H1 (cell line): ENCODE measurements around the gene CCSAP. TPM values are rescaled to one million over a fixed set of nuclear protein-coding genes. Genes with fewer than 3 reads are reported as not detected.

ENCODE experiments used
- CTCF ChIA-PET: fragments of 300-600 bp; sonication (Branson Sonifier 250); formaldehyde crosslinking; loops from one replicate; lab custom pipeline; 2021; ENCODE audit not compliant: partially characterized antibody; lab: Charles Lee
- POLR2A ChIA-PET: fragments of 300-600 bp; sonication (Branson Sonifier 250); formaldehyde crosslinking; loops from one replicate; lab custom pipeline; 2021; ENCODE audit warnings: inconsistent platforms; ENCODE audit not compliant: partially characterized antibody; lab: Charles Lee
- DNase-seq, 2 experiments: peaks; one replicate each; pipeline versions ENCODE4 v3.0.0 to v3.0.0-alpha.2; 2010 to 2022; ENCODE audit warnings: low spot score in 2 of 2, low read depth in 1 of 2, mixed read lengths in 1 of 2
- FAIRE-seq: peaks from 2 replicates; lab custom pipeline; 2011; peaks lifted over from hg19 to GRCh38; lab: Jason Lieb, UNC
- H2AFZ ChIP-seq: 2 replicates; pipeline ENCODE4 v1.8.1; 2012; ENCODE audit warnings: low read length, inconsistent platforms
- H2AK5ac ChIP-seq: 2 replicates; pipeline ENCODE4 v1.6.1; 2013; ENCODE audit warnings: low read depth, low read length
- H2BK120ac ChIP-seq: replicated peaks from 2 replicates; pipeline ENCODE3; 2013; ENCODE audit warnings: low read depth, low read length, inconsistent platforms
- H2BK12ac ChIP-seq: 2 replicates; pipeline ENCODE4 v1.6.1; 2013; ENCODE audit warnings: low read depth, low read length
- H2BK15ac ChIP-seq: 2 replicates; pipeline ENCODE4 v1.6.1; 2013; ENCODE audit warnings: low read length
- H2BK20ac ChIP-seq: 2 replicates; pipeline ENCODE4 v1.6.1; 2013; ENCODE audit warnings: low read length
- H2BK5ac ChIP-seq: 2 replicates; pipeline ENCODE4 v1.6.1; 2013; ENCODE audit warnings: low read depth, low read length
- H3K14ac ChIP-seq: 2 replicates; pipeline ENCODE4 v1.6.1; 2013; ENCODE audit warnings: inconsistent platforms; ENCODE audit not compliant: insufficient read length
- H3K18ac ChIP-seq: 2 replicates; pipeline ENCODE4 v1.6.1; 2013; ENCODE audit warnings: low read length; ENCODE audit errors: extremely low read depth
- H3K23ac ChIP-seq: 2 replicates; pipeline ENCODE4 v1.6.1; 2013; ENCODE audit warnings: inconsistent platforms; ENCODE audit not compliant: insufficient read length
- H3K23me2 ChIP-seq: 2 replicates; pipeline ENCODE4 v1.6.1; 2013; ENCODE audit warnings: low read depth, low read length
- H3K27ac ChIP-seq: 2 replicates; pipeline ENCODE4 v1.6.1; 2011; ENCODE audit warnings: low read depth, low read length, inconsistent platforms
- H3K27me3 ChIP-seq, 4 experiments: replicated peaks in 1 of 4; 1 replicate in 1 of 4; 2 replicates in 3 of 4; pipeline versions ENCODE4 v1.6.1 to v1.8.1; 2011 to 2013; ENCODE audit warnings: low read length in 3 of 4, mild to moderate bottlenecking in 3 of 4, inconsistent platforms in 2 of 4, mixed read lengths in 2 of 4, moderate library complexity in 1 of 4; ENCODE audit not compliant: control insufficient read depth in 3 of 4, insufficient read depth in 3 of 4; ENCODE audit errors: extremely low read depth in 1 of 4
- H3K36me3 ChIP-seq, 4 experiments: 2 replicates each; pipeline versions ENCODE4 v1.6.1 to v1.8.1; 2011 to 2013; ENCODE audit warnings: mild to moderate bottlenecking in 4 of 4, low read length in 3 of 4, moderate library complexity in 2 of 4, control low read depth in 1 of 4, inconsistent platforms in 1 of 4; ENCODE audit not compliant: insufficient read depth in 4 of 4, control insufficient read depth in 2 of 4
- H3K4ac ChIP-seq: replicated peaks from 2 replicates; pipeline ENCODE3; 2013; ENCODE audit warnings: low read length, low read depth, mixed read lengths, inconsistent platforms; ENCODE audit not compliant: insufficient read length
- H3K4me1 ChIP-seq, 4 experiments: replicated peaks in 1 of 4; 1 replicate in 1 of 4; 2 replicates in 3 of 4; pipeline versions ENCODE4 v1.6.1 to v1.8.1; 2011 to 2013; ENCODE audit warnings: low read length in 3 of 4, inconsistent platforms in 2 of 4, mixed read lengths in 1 of 4; ENCODE audit not compliant: insufficient read depth in 4 of 4, control insufficient read depth in 3 of 4
- H3K4me2 ChIP-seq, 2 experiments: 2 replicates each; pipeline versions ENCODE4 v1.6.1 to v1.8.1; 2011 to 2013; ENCODE audit warnings: low read depth in 2 of 2, low read length in 2 of 2, control low read depth in 1 of 2, inconsistent platforms in 1 of 2, mild to moderate bottlenecking in 1 of 2; ENCODE audit not compliant: insufficient read depth in 1 of 2
- H3K4me3 ChIP-seq, 4 experiments: fragments of 200-600, 300-600 bp in 1 of 4; sonication (generic), shearing (Covaris generic), sonication (Bioruptor Twin) in 1 of 4; 2 replicates each; pipeline versions ENCODE4 v1.5.1 to v1.8.1; 2011 to 2016; ENCODE audit warnings: low read length in 4 of 4, low read depth in 3 of 4, control low read depth in 2 of 4, inconsistent platforms in 2 of 4, mild to moderate bottlenecking in 2 of 4, mixed read lengths in 1 of 4, moderate library complexity in 1 of 4; ENCODE audit not compliant: insufficient read depth in 2 of 4; ENCODE audit errors: extremely low read depth in 1 of 4
- H3K56ac ChIP-seq: replicated peaks from 2 replicates; pipeline ENCODE3; 2013; ENCODE audit warnings: low read depth, mild to moderate bottlenecking, mixed read lengths, low read length, inconsistent platforms; ENCODE audit not compliant: insufficient read length
- H3K79me1 ChIP-seq: 2 replicates; pipeline ENCODE4 v1.6.1; 2013; ENCODE audit warnings: low read depth, low read length, control low read depth
- H3K79me2 ChIP-seq, 2 experiments: 2 replicates each; pipeline versions ENCODE4 v1.6.1 to v1.8.1; 2012 to 2013; ENCODE audit warnings: low read length in 2 of 2, mild to moderate bottlenecking in 2 of 2, inconsistent platforms in 1 of 2; ENCODE audit not compliant: insufficient read depth in 2 of 2, control insufficient read depth in 1 of 2
- H3K9ac ChIP-seq, 4 experiments: replicated peaks in 1 of 4; 1 replicate in 1 of 4; 2 replicates in 3 of 4; pipeline versions ENCODE4 v1.6.1 to v1.8.1; 2011 to 2013; ENCODE audit warnings: low read depth in 3 of 4, low read length in 3 of 4, control low read depth in 2 of 4, mild to moderate bottlenecking in 2 of 4, moderate library complexity in 2 of 4, inconsistent platforms in 1 of 4; ENCODE audit errors: extremely low read depth in 1 of 4
- H3K9me3 ChIP-seq, 2 experiments: 2 replicates each; pipeline versions ENCODE4 v1.6.1 to v1.8.1; 2012 to 2013; ENCODE audit warnings: mild to moderate bottlenecking in 2 of 2, moderate library complexity in 2 of 2, control low read depth in 1 of 2, inconsistent platforms in 1 of 2, low read depth in 1 of 2, low read length in 1 of 2, mixed read lengths in 1 of 2; ENCODE audit not compliant: insufficient read depth in 2 of 2
- H4K20me1 ChIP-seq, 2 experiments: replicated peaks in 1 of 2; 2 replicates each; pipeline versions ENCODE3 to v1.8.1; 2011 to 2013; ENCODE audit warnings: inconsistent platforms in 2 of 2, low read length in 2 of 2, mild to moderate bottlenecking in 1 of 2; ENCODE audit not compliant: insufficient read depth in 2 of 2, control insufficient read depth in 1 of 2
- H4K5ac ChIP-seq: 2 replicates; pipeline ENCODE4 v1.6.1; 2013; ENCODE audit warnings: low read length, low read depth, mixed read lengths, inconsistent platforms; ENCODE audit not compliant: insufficient read length
- H4K8ac ChIP-seq: 2 replicates; pipeline ENCODE4 v1.8.0; 2013; ENCODE audit warnings: mild to moderate bottlenecking, moderate library complexity, low read length, inconsistent platforms; ENCODE audit not compliant: insufficient read depth; ENCODE audit errors: extremely low read depth
- H4K91ac ChIP-seq: replicated peaks from 2 replicates; pipeline ENCODE3; 2013; ENCODE audit warnings: low read length, mixed read lengths, inconsistent platforms; ENCODE audit not compliant: insufficient read length
- BACH1 ChIP-seq: IDR thresholded peaks from 2 replicates; pipeline ENCODE4 v1.6.1; 2012; ENCODE audit warnings: low read length, improper control_type of control experiment
- CEBPB ChIP-seq: IDR thresholded peaks from 2 replicates; pipeline ENCODE4 v1.6.1; 2012; ENCODE audit warnings: low read depth, low read length
- FOSL1 ChIP-seq: IDR thresholded peaks from 2 replicates; pipeline ENCODE4 v1.6.1; 2011; ENCODE audit warnings: mild to moderate bottlenecking, low read depth, low read length, moderate library complexity; ENCODE audit not compliant: insufficient read depth
- KDM5A ChIP-seq: fragments of 200-600 bp; IDR thresholded peaks from 2 replicates; pipeline ENCODE4 v1.7.1; 2012; ENCODE audit warnings: mild to moderate bottlenecking, low read length, inconsistent platforms, mixed read lengths
- NANOG ChIP-seq: IDR thresholded peaks from 2 replicates; pipeline ENCODE4 v1.6.1; 2011; ENCODE audit warnings: low read length, low read depth, mild to moderate bottlenecking, inconsistent platforms; ENCODE audit not compliant: insufficient read depth, poor library complexity, severe bottlenecking
- RNF2 ChIP-seq: fragments of 200-900, 300-1000 bp; sonication (generic); IDR thresholded peaks from 2 replicates; pipeline ENCODE4 v1.7.1; 2016; ENCODE audit warnings: borderline replicate concordance, low read depth, mild to moderate bottlenecking, antibody characterized with exemption, low read length; ENCODE audit not compliant: poor library complexity, severe bottlenecking; ENCODE audit errors: missing control alignments
- RXRA ChIP-seq: IDR thresholded peaks from 2 replicates; pipeline ENCODE4 v1.6.1; 2011; ENCODE audit warnings: low read depth, mild to moderate bottlenecking, low read length, moderate library complexity; ENCODE audit not compliant: insufficient read depth
- SIN3A ChIP-seq, 2 experiments: IDR thresholded peaks in 1 of 2; conservative IDR thresholded peaks in 1 of 2; 2 replicates each; pipeline ENCODE4 v1.6.1; 2011 to 2012; ENCODE audit warnings: low read length in 2 of 2, improper control_type of control experiment in 1 of 2, low read depth in 1 of 2, mild to moderate bottlenecking in 1 of 2
- TAF7 ChIP-seq: optimal IDR thresholded peaks from 2 replicates; pipeline ENCODE3; 2011; ENCODE audit warnings: low read depth, mild to moderate bottlenecking, inconsistent platforms, low read length, moderate library complexity, borderline replicate concordance
- WGBS, 2 experiments: shearing (Covaris generic) in 1 of 2; methylation state at CpG; one replicate each; pipeline versions ENCODE4 v1.1.6 to v1.1.7; 2013 to 2015; ENCODE audit warnings: low lambda C conversion rate in 2 of 2, mixed read lengths in 2 of 2, inconsistent platforms in 1 of 2, low coverage in 1 of 2, missing lambda C conversion rate in 1 of 2; ENCODE audit not compliant: insufficient replicate concordance in 2 of 2, insufficient coverage in 1 of 2, insufficient read length in 1 of 2; ENCODE audit errors: extremely low coverage in 1 of 2, missing lambda C conversion rate in 1 of 2; 5-methylcytosine and 5-hydroxymethylcytosine counted together
- polyA plus RNA-seq, 7 experiments: library from polyadenylated mRNA; depleted of rRNA in 3 of 7; stranded (reverse) in 5 of 7; unstranded in 2 of 7; fragments of >200 nt in 5 of 7; fragments of 200-250 nt in 2 of 7; gene quantifications; 1 replicate in 5 of 7; 2 replicates in 1 of 7; 4 replicates in 1 of 7; pipeline versions ENCODE4 v1.2.1 to v1.2.3, GENCODE V29; 2011 to 2013; ENCODE audit warnings: missing spikeins in 2 of 7, mixed read lengths in 2 of 7
- total RNA-seq: library from RNA; stranded (reverse); fragmentation: NEBNext Ultra II Directional; extraction: Animal tissue kit (Norgen Biotek cat#: 25700); gene quantifications from 2 replicates; pipeline ENCODE4 v1.2.1, GENCODE V29; 2021
- TF ChIP-seq, protein P1 (sequence below): IDR thresholded peaks from 2 replicates; pipeline ENCODE4 v1.6.1; 2012; ENCODE audit warnings: inconsistent platforms
- TF ChIP-seq, protein P2 (sequence below): IDR thresholded peaks from 2 replicates; pipeline ENCODE4 v1.6.1; 2012; ENCODE audit warnings: low read length, inconsistent platforms

Gene CCSAP
- total and polyA plus RNA-seq, 2 of the 8 experiments (the other 6 are each of a cell fraction or from before 2014, with no cell fraction given) = 3.5 to 17.2 TPM

DNA sequence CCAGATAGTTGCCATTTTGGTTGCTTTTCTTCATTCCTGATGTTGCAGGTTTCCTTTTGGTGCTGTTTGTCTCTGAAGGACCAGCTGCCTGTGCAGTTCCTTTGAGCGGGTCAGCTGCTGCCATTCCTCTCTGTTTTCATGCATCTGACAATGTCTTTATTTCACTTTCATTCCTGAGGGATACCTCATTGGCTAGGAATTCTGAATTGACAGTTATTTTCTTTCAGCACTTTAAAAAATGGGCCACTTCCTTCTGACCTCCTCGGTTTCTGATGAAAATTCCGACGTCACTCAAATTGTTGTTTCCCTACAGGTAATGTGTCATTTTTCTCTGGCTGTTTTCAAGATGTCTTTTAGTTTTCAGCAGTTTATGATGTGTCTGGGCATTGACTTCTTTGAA is 24.8 kb downstream of the CCSAP start:
- no peak overlapping the region for H3K4me3 ChIP-seq
- FAIRE-seq = no peak
- no peak overlapping the region for H4K5ac ChIP-seq
- no peaks in the 10 kb centered on the region for H3K79me2 ChIP-seq
- H3K18ac ChIP-seq = no peak overlapping the region
- H3K9ac ChIP-seq = no peak overlapping the region
- H2AK5ac ChIP-seq = no peak overlapping the region
- H3K14ac ChIP-seq = no peak overlapping the region
- H2AFZ ChIP-seq = no peak overlapping the region
- no peak overlapping the region for H3K23ac ChIP-seq
- no peaks in the 10 kb centered on the region for H3K79me1 ChIP-seq
- no peak overlapping the region for H3K27ac ChIP-seq
- 89% methylated on average over 4 of the region's 4 CpGs; no CpG with 5 or more reads in 1 of the 2 experiments for WGBS, 2 experiments
- H4K91ac ChIP-seq = no peak overlapping the region
- H2BK20ac ChIP-seq = no peak overlapping the region
- no peak for DNase-seq
- H3K56ac ChIP-seq = no peak overlapping the region
- no peak overlapping the region for H2BK120ac ChIP-seq
- no peak overlapping the region for H3K4ac ChIP-seq
- H3K23me2 ChIP-seq = no peaks in the 10 kb centered on the region
- H2BK5ac ChIP-seq = no peak overlapping the region
- no peaks in the 10 kb centered on the region for H3K27me3 ChIP-seq
- H3K4me1 ChIP-seq = no peaks in the 10 kb centered on the region
- no peak overlapping the region for H3K4me2 ChIP-seq
- H2BK12ac ChIP-seq = no peak overlapping the region
- POLR2A ChIA-PET = interaction anchor here (1.7 kb wide), 1 partner anchor 8 kb away, joined by 3 read pairs; no protein-coding TSS in a partner anchor
- no peak overlapping the region for H4K8ac ChIP-seq
- H2BK15ac ChIP-seq = no peak overlapping the region
- CTCF ChIA-PET = interaction anchor here (0.6 kb wide), 1 partner anchor 994 kb away, joined by 3 read pairs; no protein-coding TSS in a partner anchor
- peaks cover 0 to 4% (median 1%) of the 10 kb centered on the region in 4 experiments; a peak in 1 of 8 replicates for H3K36me3 ChIP-seq
- no peaks in the 10 kb centered on the region for H3K9me3 ChIP-seq
- peaks cover 0 to 2% of the 10 kb centered on the region in 2 experiments for H4K20me1 ChIP-seq
- TF ChIP-seq, protein P1, sequence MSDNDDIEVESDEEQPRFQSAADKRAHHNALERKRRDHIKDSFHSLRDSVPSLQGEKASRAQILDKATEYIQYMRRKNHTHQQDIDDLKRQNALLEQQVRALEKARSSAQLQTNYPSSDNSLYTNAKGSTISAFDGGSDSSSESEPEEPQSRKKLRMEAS = no peak
- no peak for TF ChIP-seq KDM5A
- TF ChIP-seq CEBPB = no peak
- TF ChIP-seq NANOG = no peak
- no peak for TF ChIP-seq RNF2
- TF ChIP-seq BACH1 = no peak
- no peak for TF ChIP-seq TAF7
- TF ChIP-seq FOSL1 = no peak
- no peak for TF ChIP-seq SIN3A (conservative IDR thresholded peaks at IDR 0.05 in 1 of 2, IDR thresholded peaks at IDR 0.05 in 1 of 2; ENCODE audit: low read depth in 1 of 2, low read length in 2 of 2)
- no peak for TF ChIP-seq RXRA
- TF ChIP-seq, protein P2, sequence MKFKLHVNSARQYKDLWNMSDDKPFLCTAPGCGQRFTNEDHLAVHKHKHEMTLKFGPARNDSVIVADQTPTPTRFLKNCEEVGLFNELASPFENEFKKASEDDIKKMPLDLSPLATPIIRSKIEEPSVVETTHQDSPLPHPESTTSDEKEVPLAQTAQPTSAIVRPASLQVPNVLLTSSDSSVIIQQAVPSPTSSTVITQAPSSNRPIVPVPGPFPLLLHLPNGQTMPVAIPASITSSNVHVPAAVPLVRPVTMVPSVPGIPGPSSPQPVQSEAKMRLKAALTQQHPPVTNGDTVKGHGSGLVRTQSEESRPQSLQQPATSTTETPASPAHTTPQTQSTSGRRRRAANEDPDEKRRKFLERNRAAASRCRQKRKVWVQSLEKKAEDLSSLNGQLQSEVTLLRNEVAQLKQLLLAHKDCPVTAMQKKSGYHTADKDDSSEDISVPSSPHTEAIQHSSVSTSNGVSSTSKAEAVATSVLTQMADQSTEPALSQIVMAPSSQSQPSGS = no peak
